ENCODE measurements around the gene THAP3.

- TF ChIP-seq CTCF (IDR thresholded peaks at IDR 0.05; ENCODE audit: poor library complexity, severe bottlenecking) (peak; percentile 28), EZH2 (IDR thresholded peaks at IDR 0.05; ENCODE audit: borderline replicate concordance, insufficient read depth, low read length, poor library complexity, severe bottlenecking) (no peak), TAF1 (IDR thresholded peaks at IDR 0.05; ENCODE audit: low read depth) (no peak)
Measured at GRCh38 chr1:6634371-6635052, 9.8 kb downstream of the THAP3 start.
